Retina (tissue), 1 donor: ENCODE measurements around the gene JADE3.

ENCODE experiments used
- DNase-seq: peaks from one replicate; pipeline ENCODE4 v3.0.0-alpha.2; 2016

The JADE3 gene

DNA sequence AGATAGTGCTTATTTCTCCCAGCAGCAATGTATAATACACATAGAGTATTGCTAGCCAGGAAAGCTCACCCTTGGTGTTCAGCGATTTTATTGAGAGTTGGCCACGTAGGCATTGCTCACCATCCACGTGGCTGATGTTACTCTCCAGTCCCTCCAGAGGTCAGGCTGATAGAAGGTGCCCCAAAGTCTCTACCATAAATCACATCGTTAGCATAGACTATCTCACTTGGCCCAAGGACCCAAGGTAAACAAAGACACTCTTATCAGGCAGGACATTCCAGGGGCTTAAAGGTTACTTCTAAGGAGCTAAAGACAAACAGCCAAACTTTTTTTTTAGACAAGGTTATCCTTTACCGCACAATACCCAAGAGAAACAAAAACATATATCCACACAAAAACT is 135.8 kb downstream of the JADE3 start:
- DNase-seq, result no peak

GRCh38 chrX:47059142-47059874 is 147.1 kb downstream of the JADE3 start:
- DNase-seq, result no peak

GRCh38 chrX:47060708-47061107 is 148.5 kb downstream of the JADE3 start:
- no peak for DNase-seq

DNA sequence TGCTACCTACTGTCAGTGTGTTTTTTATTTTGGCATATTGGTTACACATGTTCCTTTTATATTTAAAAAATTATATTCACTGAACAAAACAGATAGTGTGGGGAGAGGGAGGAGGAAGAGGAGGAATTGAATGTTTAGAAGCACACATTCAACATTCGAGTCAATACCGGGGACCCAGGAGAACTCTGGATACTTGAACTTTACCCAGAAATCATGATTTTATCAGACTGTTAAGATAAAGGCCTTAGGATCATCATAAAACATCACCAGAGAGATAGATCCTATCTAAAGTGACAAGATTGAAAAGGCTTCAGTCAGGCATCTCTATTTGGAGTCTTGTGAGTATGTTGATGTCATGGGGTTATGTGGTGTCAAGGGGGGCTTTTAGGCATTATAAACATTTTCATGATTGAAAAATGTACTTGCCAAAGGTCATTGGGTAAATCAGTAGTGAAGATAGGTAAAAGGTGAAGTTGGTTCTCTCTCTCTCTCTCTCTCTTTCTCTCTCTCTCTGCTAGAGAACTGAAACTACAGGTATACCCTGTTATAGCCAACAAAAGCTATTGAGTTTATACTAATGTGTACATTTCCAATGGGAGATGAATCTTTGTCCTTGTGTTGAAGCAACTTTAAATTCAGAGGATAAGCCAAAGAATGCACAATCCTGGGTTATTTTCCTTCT is 149.2 kb downstream of the JADE3 start:
- no peak for DNase-seq

- DNase-seq, result no peak
Measured at GRCh38 chrX:47063179-47063578, 151.0 kb downstream of the JADE3 start.

- DNase-seq, result no peak
Measured at GRCh38 chrX:47068214-47068613, 156.0 kb downstream of the JADE3 start.

GRCh38 chrX:47068720-47069119 is 156.5 kb downstream of the JADE3 start:
- no peak for DNase-seq

- peak; percentile 54 for DNase-seq
Measured at GRCh38 chrX:47078129-47079043, 166.2 kb downstream of the JADE3 start, which contains the start of gene RGN. Gene RGN, plus strand, starts transcription at chrX:47078443. Its CDS starts 2,702 bp downstream, at chrX:47081145.

GRCh38 chrX:47080215-47080914 is 168.1 kb downstream of the JADE3 start:
- DNase-seq, result no peak

DNA sequence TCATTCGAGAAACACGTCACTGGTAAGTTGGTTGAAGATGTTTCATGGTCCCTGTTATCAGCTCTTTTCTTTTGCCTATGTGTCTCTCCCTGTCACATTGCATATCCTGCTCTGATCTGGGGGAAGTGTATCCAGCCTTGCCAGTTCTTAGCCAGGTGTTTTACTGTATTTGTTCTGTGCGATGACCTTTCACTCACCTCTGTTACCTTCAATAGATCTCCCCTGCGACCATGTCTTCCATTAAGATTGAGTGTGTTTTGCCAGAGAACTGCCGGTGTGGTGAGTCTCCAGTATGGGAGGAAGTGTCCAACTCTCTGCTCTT is 168.7 kb downstream of the JADE3 start:
- no peak for DNase-seq

DNA sequence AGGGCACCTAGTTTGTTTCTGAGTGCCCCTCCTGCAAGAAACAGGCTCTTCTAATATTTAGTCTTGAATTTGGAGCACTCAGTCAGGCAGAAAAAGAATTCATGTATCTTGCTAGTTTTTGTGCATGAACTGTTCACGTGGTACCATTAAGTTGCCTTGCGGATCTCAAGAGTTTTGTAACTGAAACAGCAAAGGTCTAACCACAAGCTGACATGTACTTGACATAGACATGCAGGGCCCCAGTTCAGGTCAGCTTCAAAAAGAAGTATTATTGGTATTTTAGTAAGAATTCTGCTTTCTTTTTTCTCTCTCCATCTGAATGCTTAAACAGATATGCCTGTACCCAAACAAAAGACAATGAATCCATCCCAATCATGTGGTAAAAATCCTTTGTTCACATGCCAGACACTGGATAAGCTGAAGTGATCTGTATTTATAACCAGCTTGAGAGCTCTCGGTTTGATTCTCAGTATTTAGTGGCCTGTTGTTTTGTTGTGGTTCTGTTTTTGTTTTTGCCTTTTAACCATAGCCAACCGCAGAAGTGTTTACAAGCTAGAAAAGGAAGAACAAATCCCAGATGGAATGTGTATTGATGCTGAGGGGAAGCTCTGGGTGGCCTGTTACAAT is 179.0 kb downstream of the JADE3 start:
- peak; percentile 34 for DNase-seq

GRCh38 chrX:47093248-47093647 is 181.0 kb downstream of the JADE3 start:
- DNase-seq, result no peak

GRCh38 chrX:47093860-47094259 is 181.6 kb downstream of the JADE3 start:
- no peak for DNase-seq

DNA sequence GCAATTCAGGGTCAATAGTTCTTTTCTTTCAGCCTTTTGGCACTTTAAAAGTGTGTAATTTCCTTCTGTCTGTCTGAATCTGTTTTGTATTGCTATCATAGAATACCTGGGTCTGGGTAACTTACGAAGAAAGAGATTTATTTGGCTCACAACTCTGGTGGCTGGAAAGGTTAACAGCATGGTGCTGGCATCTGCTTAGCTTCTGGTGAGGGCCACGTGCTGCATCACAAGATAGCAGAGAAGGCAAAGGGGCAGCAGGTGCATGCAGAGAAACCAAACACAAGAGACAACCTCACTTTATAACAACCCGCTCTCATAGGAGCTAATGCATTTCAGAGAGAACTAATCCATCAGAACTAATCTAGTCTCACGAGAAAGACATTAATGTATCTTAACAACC is 184.8 kb downstream of the JADE3 start:
- DNase-seq, result no peak

- DNase-seq, result no peak
Measured at GRCh38 chrX:47098338-47099094, 186.3 kb downstream of the JADE3 start.

DNA sequence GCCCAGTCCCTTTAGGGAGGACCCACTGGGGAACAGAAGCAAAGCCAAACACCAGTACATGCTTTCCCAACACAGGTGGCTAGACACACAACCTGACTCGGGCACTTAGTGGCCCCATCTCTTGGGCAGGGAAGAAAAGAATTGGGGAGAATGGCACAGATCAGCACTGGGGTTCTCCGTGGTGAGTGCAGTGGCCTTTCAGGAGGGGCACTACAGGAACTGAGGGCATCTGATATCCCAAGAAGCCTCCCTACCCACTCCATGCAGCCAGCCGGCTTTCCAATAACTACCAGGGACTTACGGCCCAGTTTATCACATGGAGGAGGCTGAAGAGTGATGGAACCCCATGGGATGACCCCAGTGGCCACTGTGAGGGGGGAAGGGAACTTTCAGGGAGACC is 189.0 kb downstream of the JADE3 start:
- DNase-seq, result no peak
